ES-I3 (cell line): ENCODE measurements around the gene FAM107B.

Experiments
- H3K36me3 ChIP-seq: 2 replicates; pipeline ENCODE4 v1.6.1; 2013; ENCODE audit warnings: mild to moderate bottlenecking, low read length, control low read depth, moderate library complexity; ENCODE audit not compliant: insufficient read depth
- H3K4me1 ChIP-seq: 2 replicates; pipeline ENCODE4 v1.6.1; 2013; ENCODE audit warnings: mild to moderate bottlenecking, control low read depth, low read length; ENCODE audit not compliant: insufficient read depth
- H3K9ac ChIP-seq: 2 replicates; pipeline ENCODE4 v1.6.1; 2013; ENCODE audit warnings: low read depth, mild to moderate bottlenecking, low read length, moderate library complexity
- H3K9me3 ChIP-seq: 2 replicates; pipeline ENCODE4 v1.6.1; 2013; ENCODE audit warnings: mild to moderate bottlenecking, low read length, moderate library complexity; ENCODE audit not compliant: control insufficient read depth, insufficient read depth

Gene FAM107B

DNA sequence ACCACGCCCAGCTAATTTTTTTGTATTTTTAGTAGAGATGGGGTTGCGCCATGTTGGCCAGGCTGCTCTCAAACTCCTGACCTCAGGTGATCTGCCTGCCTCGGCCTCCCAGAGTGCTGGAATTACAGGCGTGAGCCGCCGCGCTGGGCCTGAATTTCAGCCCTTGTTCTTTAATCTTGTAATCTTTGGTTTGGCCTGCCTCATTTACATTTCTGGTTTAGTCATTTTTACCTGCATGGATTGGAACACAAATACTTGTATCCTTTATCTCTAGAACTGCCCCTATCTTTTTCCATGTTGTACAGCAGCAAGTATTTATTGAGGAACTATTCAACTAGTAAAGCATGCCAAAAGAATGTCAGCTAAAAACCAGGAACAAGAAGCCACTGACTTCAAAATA is 248.4 kb downstream of the FAM107B start:
- H3K4me1 ChIP-seq, result no peaks in the 10 kb centered on the region
- H3K36me3 ChIP-seq, result no peaks in the 10 kb centered on the region
- no peaks in the 10 kb centered on the region for H3K9me3 ChIP-seq
- no peak overlapping the region for H3K9ac ChIP-seq

DNA sequence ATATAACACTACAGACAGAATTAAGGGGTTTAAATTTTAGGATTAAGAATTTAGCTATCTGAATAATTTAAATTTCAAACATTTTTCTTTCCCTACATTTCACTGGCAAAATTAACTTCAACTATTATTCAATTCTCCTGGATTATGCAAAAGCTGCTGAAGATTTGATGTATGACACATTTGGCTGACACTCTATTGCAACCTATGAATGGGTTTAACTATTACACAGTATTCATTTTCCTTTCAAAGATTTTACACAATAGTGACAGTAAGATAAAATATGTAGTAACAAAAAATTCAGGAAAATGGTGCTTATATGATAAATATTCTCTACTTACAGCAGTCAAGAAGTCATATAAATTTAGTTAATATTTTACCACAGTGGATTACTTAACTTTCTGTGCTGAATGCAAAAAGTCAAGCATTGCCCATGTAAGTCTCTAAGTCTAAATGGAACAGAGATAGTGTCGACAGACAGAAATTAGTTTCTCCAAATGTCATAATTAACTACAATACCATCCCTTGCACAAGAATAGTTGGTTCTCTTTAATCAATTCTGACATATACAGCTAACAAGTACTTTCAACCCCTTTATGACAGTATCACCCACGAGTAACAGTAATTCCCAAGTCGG is 249.9 kb downstream of the FAM107B start:
- H3K36me3 ChIP-seq, result no peaks in the 10 kb centered on the region
- H3K9me3 ChIP-seq, result no peaks in the 10 kb centered on the region
- peaks cover 3% of the 10 kb centered on the region; the same call in 1 of the 2 replicates for H3K4me1 ChIP-seq
- H3K9ac ChIP-seq, result no peak overlapping the region

DNA sequence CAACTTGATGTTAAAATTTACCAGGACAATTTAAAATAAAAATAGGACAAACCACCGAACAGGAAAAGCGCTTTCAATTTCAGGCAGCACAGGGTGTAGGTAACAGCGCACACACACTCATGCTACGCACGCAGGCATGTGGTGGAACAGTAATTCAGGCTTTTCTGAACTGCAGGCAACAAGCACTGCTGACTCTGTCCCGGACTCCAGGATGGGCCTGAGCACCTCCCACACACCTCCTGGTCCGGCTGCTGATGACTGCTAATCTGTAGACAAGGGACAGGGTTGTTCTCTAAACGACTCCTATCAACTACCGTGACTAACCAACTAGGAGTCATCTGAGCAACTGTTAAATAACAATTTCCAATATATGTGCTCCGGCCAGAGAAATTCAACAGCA is 251.4 kb downstream of the FAM107B start:
- Histone ChIP-seq H3K9ac (no peak overlapping the region), H3K36me3 (no peaks in the 10 kb centered on the region), H3K9me3 (no peaks in the 10 kb centered on the region), H3K4me1 (peaks cover 14% of the 10 kb centered on the region)

DNA sequence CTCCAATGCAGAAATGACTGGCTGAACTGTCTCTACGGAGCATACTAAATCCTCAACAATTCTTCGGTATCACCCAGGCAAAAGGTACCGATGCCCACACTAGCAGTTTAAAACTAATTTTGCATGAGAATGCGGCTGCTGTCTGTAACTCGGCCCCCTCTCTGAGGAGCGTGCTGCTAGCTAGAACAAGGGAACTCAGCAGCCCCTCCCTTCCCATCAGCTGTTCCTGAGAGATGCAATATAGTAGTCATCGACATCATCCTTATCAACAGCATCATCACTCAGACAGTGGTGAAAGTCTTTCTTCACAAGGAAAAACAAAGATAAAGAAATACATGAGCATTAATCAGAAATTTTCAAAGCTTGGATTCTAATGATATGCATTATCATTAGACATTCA is 254.9 kb downstream of the FAM107B start:
- peaks cover 14% of the 10 kb centered on the region for H3K4me1 ChIP-seq
- no peaks in the 10 kb centered on the region for H3K9me3 ChIP-seq
- no peaks in the 10 kb centered on the region for H3K36me3 ChIP-seq
- H3K9ac ChIP-seq, result no peak overlapping the region

DNA sequence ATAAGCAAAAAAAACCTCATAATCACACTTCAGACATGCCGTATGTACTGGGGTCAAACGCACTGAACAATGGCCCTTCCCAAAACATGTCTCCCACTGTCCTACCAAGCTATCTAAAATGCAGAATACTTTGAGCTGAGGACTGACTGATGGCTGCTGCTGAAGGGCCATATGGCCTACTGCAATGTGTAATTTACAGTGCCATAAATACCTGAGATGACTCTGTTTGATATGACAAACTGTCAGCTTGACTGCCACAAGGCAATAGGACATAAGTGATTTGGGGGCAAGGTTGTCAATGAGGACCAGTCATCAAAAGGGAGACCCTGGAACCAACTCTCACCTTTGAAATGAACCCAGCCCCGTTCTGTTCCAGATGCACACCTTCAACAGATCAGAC is 256.5 kb downstream of the FAM107B start:
- Histone ChIP-seq H3K36me3 (no peaks in the 10 kb centered on the region), H3K4me1 (peaks cover 14% of the 10 kb centered on the region), H3K9me3 (no peaks in the 10 kb centered on the region), H3K9ac (no peak overlapping the region)

DNA sequence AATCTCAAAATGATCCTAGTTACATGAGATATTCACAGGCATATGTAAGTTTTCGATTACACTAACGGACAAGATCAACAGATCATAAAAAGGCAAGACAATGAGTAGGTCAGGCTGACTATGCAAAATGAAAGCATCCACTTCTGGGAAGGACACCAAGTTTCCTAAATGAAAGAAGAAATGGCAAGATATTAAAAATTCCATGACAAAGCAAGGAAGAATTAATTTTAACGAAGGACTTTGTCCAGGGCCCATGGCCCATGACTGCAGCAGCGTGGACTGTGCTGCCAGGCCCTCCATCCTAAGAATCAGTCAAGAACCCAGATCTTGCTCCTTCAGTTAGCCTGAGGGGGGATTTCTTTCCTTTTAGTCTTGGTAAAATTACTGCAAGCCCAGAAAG is 261.6 kb downstream of the FAM107B start:
- Histone ChIP-seq H3K36me3 (no peaks in the 10 kb centered on the region), H3K9me3 (no peaks in the 10 kb centered on the region), H3K9ac (no peak overlapping the region), H3K4me1 (no peaks in the 10 kb centered on the region)

DNA sequence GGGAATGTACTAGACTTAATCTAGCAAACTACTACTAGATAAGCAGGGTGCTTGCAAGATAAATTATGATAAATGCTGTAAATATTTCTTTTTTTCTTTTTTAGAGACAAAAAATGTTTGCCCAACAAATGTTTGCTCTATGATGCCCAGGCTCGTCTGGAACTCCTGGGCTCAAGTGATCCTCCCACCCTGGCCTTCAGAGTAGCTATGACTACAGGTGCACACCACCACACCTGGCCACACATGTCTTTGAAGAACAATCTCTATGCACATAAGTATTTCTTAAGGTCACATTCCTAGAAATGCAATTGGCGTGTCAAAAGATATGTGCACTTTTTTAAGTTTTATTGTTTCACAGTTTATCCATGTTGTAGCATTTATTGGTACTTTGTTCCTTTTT is 264.4 kb downstream of the FAM107B start:
- Histone ChIP-seq H3K36me3 (no peaks in the 10 kb centered on the region), H3K9ac (no peak overlapping the region), H3K9me3 (no peaks in the 10 kb centered on the region), H3K4me1 (no peaks in the 10 kb centered on the region)

DNA sequence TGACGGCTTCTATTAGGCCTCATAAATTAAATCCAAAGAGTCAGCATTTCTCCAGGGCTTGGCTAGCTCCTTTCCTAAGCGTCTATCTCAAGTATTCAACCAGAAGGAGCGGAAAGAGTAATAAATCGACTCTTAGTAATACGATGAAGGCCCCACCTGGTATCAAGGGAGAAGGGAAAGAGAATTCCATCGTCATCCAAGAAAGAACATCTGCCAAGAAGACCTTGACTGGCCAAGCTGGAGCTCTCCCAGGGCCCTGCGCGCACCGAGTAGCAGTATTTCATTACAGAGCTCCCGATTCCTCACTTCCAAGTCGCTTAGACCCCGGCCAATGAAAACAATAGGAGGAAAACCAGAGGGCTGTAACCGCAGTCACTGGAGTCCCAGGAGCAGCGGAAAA is 266.0 kb downstream of the FAM107B start:
- Histone ChIP-seq H3K36me3 (no peaks in the 10 kb centered on the region), H3K4me1 (no peaks in the 10 kb centered on the region), H3K9me3 (no peaks in the 10 kb centered on the region), H3K9ac (no peak overlapping the region)

DNA sequence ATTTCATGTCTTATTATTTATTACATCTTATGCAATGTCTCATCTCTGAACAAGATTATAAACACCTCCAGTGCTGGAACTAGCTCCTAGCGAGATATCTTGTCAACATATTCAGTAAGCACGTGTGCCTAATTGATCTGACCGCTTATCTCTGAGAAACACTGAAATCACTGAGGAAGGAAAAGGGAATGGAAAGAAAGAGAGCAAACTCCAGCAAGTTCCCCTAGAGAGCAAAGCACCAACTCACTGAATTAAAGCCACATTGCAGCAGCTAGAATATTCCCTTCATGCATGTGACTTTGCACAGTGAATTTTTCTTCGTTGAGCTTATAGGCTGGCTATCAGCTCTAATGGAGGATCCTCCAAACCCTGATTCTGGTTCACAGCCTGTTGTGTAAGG is 266.9 kb downstream of the FAM107B start:
- H3K9ac ChIP-seq, result no peak overlapping the region
- peaks cover 1% of the 10 kb centered on the region for H3K4me1 ChIP-seq
- H3K36me3 ChIP-seq, result no peaks in the 10 kb centered on the region
- no peaks in the 10 kb centered on the region for H3K9me3 ChIP-seq

DNA sequence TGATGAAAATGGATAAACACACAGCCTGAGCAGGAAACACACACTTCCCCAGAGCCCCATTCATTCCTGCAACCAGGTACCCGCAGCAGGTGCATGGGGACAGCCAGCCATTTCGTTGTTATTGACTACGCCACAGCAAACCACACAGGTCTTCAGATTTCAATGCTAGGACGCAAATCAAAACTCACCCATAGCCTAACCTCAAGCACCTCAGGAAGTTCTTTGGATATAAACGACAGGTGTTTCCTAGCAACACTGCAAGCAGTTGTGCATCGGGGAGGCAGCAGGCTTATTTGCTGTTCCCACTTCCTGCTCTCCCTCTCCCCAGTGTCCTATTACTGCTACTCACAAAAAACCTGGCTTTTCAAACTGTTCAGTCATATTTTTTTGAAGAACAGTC is 267.5 kb downstream of the FAM107B start:
- no peaks in the 10 kb centered on the region for H3K9me3 ChIP-seq
- H3K36me3 ChIP-seq, result no peaks in the 10 kb centered on the region
- H3K4me1 ChIP-seq, result peaks cover 7% of the 10 kb centered on the region
- H3K9ac ChIP-seq, result no peak overlapping the region

DNA sequence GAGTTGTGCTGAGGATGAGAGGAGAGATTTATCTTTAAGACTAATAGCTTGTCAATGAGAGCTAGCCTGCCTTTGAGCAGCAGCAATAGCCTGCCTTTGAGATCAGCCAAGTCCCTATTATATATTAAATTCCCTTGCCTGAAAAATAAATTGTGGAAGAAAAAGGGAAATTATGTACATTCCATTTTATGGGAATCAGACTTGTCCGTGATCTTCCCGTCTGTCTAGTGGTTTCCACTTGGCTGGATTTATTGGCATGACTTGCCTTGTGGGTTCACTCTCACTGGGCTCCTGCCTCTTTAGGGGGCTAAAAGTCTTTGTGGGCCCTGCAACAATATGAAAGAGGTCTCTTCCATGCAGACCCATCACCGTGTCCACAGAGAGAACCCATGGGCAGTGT is 272.3 kb downstream of the FAM107B start:
- Histone ChIP-seq H3K36me3 (no peaks in the 10 kb centered on the region), H3K9ac (no peak overlapping the region), H3K9me3 (no peaks in the 10 kb centered on the region), H3K4me1 (peaks cover 12% of the 10 kb centered on the region)

DNA sequence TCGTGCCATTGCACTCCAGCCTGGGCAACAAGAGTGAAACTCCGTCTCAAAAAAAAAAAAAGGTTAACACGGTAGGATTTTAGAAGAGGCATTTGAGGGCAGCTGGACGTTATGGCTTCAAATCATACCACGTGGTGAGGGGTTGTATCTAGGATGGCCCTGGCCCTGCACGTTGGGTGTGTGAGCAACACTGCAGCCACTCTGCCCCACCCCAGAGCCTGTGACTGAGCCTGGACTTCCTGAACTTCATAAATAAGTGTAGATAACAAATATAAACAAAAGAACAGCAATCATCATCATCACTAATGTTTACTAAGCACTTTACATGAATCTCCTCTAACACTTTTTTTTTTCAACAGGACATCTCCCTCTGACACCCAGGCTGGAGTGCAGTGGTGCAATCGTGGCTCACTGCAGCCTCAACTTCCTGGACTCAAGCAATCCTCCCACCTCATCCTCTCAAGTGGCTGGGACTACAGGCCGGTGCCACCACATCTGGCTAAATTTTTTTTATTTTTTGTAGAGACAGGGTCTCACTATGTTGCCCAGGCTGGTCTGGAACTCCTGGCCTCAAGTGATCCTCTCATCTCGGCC is 274.4 kb downstream of the FAM107B start:
- Histone ChIP-seq H3K9ac (no peak overlapping the region), H3K9me3 (no peaks in the 10 kb centered on the region), H3K36me3 (no peaks in the 10 kb centered on the region), H3K4me1 (peaks cover 12% of the 10 kb centered on the region)

DNA sequence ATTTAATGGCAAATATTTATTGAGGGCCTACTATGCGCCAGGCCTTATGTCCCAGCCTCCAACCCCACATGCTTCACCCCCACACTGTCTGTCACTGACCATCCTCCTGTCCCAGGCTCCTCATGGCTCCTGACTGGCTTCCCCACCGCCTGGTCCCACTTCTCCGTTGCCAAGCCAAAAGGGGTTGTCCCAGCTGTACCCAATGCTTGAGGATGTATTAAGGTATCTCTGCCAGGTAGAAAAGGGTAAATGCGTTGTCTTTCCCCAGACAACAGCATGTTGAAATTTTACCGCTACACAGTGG is 275.1 kb downstream of the FAM107B start:
- Histone ChIP-seq H3K9me3 (no peaks in the 10 kb centered on the region), H3K36me3 (no peaks in the 10 kb centered on the region), H3K4me1 (peaks cover 12% of the 10 kb centered on the region), H3K9ac (no peak overlapping the region)

DNA sequence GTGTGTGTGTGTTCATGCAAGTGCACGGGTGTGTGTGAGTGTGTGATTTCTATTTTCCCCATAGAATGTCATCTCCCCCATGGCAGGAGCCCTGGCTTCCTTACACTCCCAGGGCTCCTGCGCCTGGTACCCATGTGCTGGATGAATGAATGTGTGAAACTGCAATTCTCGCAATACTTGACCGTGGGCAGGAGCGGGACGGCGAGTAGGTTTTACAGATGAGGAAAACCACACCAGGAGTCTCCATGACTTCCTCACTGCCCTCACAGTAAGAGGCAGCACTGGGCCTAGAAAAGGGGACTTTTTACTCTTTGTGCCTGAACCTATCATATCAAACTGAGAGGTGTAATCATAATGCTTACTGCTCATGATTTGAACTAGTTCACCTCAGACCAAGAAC is 276.4 kb downstream of the FAM107B start:
- Histone ChIP-seq H3K4me1 (peaks cover 12% of the 10 kb centered on the region), H3K9me3 (no peaks in the 10 kb centered on the region), H3K9ac (no peak overlapping the region), H3K36me3 (no peaks in the 10 kb centered on the region)

DNA sequence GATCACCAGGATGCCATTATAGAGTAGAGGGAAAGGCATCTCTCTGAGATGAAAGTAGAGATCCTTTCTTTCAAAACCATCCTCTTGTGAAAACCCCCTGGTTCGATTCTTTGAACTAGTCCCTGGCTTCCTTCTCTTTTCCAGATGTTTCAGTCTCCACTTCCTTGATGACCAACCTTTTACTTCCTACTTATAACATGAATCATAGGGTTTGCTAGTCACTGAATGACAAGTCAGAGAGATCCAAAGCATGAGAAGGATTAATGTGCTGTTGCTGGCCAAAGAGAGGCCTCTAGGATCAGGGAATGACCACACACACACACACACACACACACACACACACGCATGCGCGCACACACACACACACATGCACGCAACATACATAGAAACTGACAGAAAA is 282.9 kb downstream of the FAM107B start:
- H3K4me1 ChIP-seq, result no peaks in the 10 kb centered on the region
- H3K36me3 ChIP-seq, result no peaks in the 10 kb centered on the region
- no peak overlapping the region for H3K9ac ChIP-seq

More for the DNA sequence above, 282.9 kb downstream of the FAM107B start:
- H3K9me3 ChIP-seq, result no peaks in the 10 kb centered on the region
